Brain microvascular endothelial cell (primary cell): ENCODE results near the gene CPLANE2.

Experiments
- DNase-seq: peaks from one replicate; pipeline ENCODE4 v3.0.0-alpha.2; 2020
- H3K27ac ChIP-seq: fragments of 250-450 bp; sonication (Bioruptor Pico); 2 replicates; pipeline ENCODE4 v1.5.1; 2020; ENCODE audit warnings: mild to moderate bottlenecking, moderate library complexity
- H3K27me3 ChIP-seq: fragments of 250-450 bp; sonication (Bioruptor Pico); replicated peaks from 2 replicates; pipeline ENCODE4 v1.5.1; 2020; ENCODE audit warnings: mild to moderate bottlenecking
- H3K36me3 ChIP-seq: fragments of 250-450 bp; sonication (Bioruptor Pico); replicated peaks from 2 replicates; pipeline ENCODE4 v1.5.1; 2020; ENCODE audit warnings: mild to moderate bottlenecking
- H3K4me3 ChIP-seq: 2 replicates; pipeline ENCODE4 v1.5.1; 2011; ENCODE audit warnings: low read depth, mild to moderate bottlenecking, control low read depth, low read length, moderate library complexity
- in situ Hi-C: cut with HindIII; loops from 2 replicates; pipeline ENCODE4 v1.10.0; 2017; ENCODE audit warnings: low sequenced_read_pairs, low pct_ligation_motif_present
- TF ChIP-seq, protein P1 (sequence below): IDR thresholded peaks from 2 replicates; pipeline ENCODE4 v1.5.1; 2011; ENCODE audit warnings: low read depth, mild to moderate bottlenecking, moderate library complexity, low read length, control low read depth, inconsistent platforms; ENCODE audit errors: missing control alignments

Gene CPLANE2

DNA sequence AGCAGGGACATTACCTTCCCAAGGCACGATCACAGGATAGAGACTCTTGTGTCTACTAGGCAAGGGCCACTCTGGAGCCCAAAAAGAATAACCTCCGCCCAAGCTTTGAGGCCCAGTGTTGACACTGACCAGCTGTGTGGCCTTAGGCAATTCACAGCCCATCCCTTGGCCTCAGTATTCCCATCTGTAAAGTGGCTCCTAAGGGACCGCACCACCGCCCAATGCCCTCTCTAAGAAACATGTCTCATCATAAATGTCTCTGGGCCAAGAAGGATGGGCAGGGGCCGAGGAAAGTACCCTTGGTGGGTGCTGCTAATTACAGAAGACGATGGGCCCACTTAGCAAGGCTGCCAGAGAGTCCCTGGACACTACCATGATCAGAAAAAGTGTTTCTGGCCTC, 25.2 kb downstream of the CPLANE2 start:
- Histone ChIP-seq H3K27ac (no peak overlapping the region), H3K4me3 (no peak overlapping the region), H3K36me3 (no peaks in the 10 kb centered on the region), H3K27me3 (no peaks in the 10 kb centered on the region)
- no peak for DNase-seq
- TF ChIP-seq, protein P1, sequence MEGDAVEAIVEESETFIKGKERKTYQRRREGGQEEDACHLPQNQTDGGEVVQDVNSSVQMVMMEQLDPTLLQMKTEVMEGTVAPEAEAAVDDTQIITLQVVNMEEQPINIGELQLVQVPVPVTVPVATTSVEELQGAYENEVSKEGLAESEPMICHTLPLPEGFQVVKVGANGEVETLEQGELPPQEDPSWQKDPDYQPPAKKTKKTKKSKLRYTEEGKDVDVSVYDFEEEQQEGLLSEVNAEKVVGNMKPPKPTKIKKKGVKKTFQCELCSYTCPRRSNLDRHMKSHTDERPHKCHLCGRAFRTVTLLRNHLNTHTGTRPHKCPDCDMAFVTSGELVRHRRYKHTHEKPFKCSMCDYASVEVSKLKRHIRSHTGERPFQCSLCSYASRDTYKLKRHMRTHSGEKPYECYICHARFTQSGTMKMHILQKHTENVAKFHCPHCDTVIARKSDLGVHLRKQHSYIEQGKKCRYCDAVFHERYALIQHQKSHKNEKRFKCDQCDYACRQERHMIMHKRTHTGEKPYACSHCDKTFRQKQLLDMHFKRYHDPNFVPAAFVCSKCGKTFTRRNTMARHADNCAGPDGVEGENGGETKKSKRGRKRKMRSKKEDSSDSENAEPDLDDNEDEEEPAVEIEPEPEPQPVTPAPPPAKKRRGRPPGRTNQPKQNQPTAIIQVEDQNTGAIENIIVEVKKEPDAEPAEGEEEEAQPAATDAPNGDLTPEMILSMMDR, result no peak
- in situ Hi-C loops, result no loop called here

DNA sequence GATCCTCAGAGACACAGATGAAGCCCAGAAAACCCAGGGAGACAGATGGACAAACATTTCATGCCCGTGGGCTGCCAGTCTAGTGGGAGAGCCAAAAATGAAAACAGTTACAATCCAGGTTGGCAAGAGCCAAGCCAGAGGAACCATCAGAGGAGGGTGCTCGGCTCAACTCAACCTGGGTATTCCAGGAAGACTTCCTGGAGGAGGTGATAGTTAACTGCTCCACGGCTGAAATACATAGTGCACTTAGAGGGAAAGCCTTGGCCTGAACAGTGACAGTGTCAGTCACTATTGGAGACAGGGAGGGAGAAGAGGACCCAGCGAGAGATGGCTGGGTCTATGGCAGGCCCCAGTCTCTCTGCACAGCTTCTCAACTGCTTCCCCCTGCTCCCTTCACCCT, 26.4 kb downstream of the CPLANE2 start:
- in situ Hi-C loops, result no loop called here
- H3K27ac ChIP-seq, result no peak overlapping the region
- TF ChIP-seq, protein P1, result no peak
- H3K4me3 ChIP-seq, result no peak overlapping the region
- DNase-seq, result no peak
- no peaks in the 10 kb centered on the region for H3K36me3 ChIP-seq
- H3K27me3 ChIP-seq, result no peaks in the 10 kb centered on the region

DNA sequence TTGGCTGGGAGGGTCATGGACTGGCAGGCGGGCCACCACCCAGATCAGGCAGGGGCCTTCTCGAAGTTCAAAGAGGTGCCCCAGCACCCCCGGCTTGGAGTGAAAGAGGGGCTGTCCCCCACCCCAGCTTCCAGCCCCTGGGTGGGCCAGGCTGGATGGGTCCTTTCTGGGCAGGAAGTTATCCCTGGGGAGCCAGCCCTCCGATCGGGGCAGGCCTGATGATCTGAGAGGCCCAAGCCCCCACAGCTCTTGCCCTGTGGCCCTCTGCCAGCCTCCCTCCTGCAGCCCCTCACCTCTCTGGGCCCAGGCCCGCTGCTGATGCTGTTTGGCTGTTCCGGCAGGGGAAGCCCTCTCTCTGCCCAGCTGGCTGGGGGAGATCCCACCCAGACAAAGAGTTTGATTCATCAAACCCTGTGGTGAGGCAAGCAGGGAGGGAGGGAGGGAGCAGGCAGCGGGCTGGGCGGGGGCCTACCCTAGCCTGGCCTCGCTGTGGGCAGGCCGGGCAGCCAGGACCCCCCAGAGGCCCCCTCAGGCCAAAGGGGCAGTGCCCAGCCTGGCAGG, 27.1 kb downstream of the CPLANE2 start:
- no peak overlapping the region for H3K27ac ChIP-seq
- H3K4me3 ChIP-seq, result peak overlapping the region; percentile 31
- TF ChIP-seq, protein P1, result no peak
- no peaks in the 10 kb centered on the region for H3K36me3 ChIP-seq
- in situ Hi-C loops, result no loop called here
- no peak for DNase-seq
- no peaks in the 10 kb centered on the region for H3K27me3 ChIP-seq

DNA sequence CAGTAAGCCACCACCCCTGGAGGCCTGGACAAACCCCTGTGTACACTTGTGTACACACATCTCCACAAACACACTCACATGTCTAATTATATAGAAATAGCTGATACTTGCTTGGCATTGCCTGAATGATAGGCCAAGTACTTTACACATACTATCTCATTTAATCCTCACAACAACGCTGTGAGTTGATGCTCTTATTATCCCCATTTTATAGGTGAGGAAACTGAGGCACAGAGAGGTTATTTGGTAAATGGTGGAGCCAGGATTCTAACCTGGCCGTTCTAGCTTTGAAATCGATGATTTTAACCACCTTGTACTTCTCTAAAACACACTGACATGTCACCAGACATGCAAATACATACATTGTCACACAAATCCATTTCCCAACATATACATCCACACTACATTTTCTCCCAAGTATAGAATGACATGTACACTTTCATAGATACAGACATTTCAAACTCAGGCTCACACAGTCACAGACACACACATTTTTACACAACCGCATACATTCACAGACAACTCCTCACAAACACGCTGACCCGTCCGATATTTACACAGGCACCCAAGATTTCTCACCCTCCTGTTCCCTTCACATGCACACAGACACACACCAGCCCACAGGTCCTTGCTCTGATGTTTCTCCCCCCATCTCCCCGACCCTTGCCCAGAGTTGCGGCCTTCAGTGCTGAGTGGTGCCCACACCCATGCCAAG, 27.7 kb downstream of the CPLANE2 start:
- Histone ChIP-seq H3K36me3 (no peaks in the 10 kb centered on the region), H3K27me3 (no peaks in the 10 kb centered on the region), H3K4me3 (peak overlapping the region; percentile 31), H3K27ac (no peak overlapping the region)
- TF ChIP-seq, protein P1, result no peak
- in situ Hi-C loops, result no loop called here
- DNase-seq, result no peak

DNA sequence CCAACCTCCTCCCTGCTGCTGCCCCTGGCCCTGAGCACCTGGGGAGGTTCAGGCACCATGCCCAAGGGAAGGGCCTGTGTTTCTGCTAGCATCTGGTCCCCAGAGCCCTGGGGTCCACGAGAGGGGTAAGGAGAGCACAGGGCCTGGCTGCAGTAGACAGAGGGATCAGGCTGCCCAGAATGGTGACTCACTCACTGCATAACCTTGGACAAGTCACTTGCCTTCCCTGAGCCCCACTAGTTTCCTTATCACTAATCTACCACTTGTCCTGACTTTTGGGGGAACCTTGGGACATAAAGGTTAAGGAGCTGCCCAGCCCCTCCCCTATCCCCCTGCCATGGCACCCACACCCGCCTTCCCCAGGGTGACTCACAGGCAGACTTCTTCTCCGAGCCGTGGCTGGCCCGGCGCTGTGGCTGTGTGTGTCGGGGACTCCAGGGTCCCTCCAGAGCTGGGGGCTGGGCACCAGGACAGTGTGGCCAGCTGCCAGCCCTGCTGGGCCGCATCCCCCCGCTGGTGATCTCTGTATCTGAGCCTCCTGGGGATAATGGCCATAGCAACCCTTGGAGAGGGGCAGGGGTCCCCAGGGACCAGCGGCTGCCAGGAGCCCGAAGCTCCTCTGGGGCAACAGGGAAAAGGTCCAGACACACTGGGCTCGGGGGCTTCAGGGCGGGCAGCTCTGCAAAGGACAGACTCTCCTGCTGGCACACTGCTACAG, 28.6 kb downstream of the CPLANE2 start:
- in situ Hi-C loops, result no loop called here
- TF ChIP-seq, protein P1, result no peak
- Histone ChIP-seq H3K36me3 (no peaks in the 10 kb centered on the region), H3K27me3 (no peaks in the 10 kb centered on the region), H3K4me3 (no peak overlapping the region), H3K27ac (no peak overlapping the region)
- DNase-seq, result peak; percentile 40
